HAP-1 (cell line): ENCODE data around the gene FSIP1.

ENCODE experiments used
- DNase-seq, 2 experiments: peaks; one replicate each; pipeline ENCODE4 v3.0.0-alpha.2; 2016 to 2020; ENCODE audit warnings: low spot score in 2 of 2
- H3K27me3 ChIP-seq: fragments of 250-450 bp; sonication (Bioruptor Pico); 2 replicates; pipeline ENCODE4 v1.5.1; 2020; ENCODE audit warnings: low read depth, mild to moderate bottlenecking, moderate library complexity
- H3K36me3 ChIP-seq: fragments of 250-450 bp; sonication (Bioruptor Pico); replicated peaks from 2 replicates; pipeline ENCODE4 v1.5.1; 2020; ENCODE audit warnings: mild to moderate bottlenecking
- H3K4me1 ChIP-seq: fragments of 250-450 bp; sonication (Bioruptor Pico); 2 replicates; pipeline ENCODE4 v1.5.1; 2020; ENCODE audit warnings: mild to moderate bottlenecking
- H3K4me3 ChIP-seq: fragments of 250-450 bp; sonication (Bioruptor Pico); 2 replicates; pipeline ENCODE4 v1.5.1; 2020; ENCODE audit warnings: mild to moderate bottlenecking, moderate library complexity
- H3K9me3 ChIP-seq: fragments of 250-450 bp; sonication (Bioruptor Pico); 2 replicates; pipeline ENCODE4 v1.5.1; 2020; ENCODE audit warnings: mild to moderate bottlenecking, moderate library complexity
- in situ Hi-C: fragments of 300-500 bp; cut with MboI; formaldehyde crosslinking; loops from 3 replicates; pipeline ENCODE4 v1.14.3; 2020; ENCODE audit warnings: low sequenced_read_pairs, inconsistent platforms, mixed read lengths

The FSIP1 gene

GRCh38 chr15:39801641-39802309, 19.1 kb upstream of the FSIP1 start:
- in situ Hi-C loops: loop anchor here (10.0 kb wide), 1 partner anchor 73 kb away; no protein-coding TSS in a partner anchor

DNA sequence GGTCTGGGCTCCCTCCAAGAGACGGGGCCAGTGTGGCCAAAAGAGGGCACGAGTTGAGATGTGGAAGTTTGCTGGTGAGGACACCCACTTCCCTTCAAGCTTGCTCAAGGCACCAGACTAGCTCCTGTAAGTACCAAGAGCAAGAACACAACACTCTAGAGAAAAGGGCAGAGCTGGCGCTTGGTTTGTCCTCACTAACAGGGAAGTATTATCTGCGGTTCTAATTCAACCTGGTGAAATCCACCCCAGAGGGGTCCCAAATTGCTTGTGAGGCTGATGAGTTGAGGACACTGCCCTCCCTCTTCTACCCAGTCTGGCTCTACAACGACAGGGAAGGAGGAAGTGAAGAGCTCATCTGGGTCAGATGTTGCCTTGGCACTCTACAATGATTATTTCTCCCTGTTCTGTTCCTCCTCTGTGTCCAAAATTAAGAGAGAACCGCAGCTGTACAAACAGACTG, 16.9 kb upstream of the FSIP1 start:
- in situ Hi-C loops: loop anchor here (10.0 to 25.0 kb wide), 2 partner anchors 75 to 463 kb away; no protein-coding TSS in a partner anchor
- Histone ChIP-seq H3K4me1 (no peaks in the 10 kb centered on the region), H3K9me3 (no peaks in the 10 kb centered on the region), H3K4me3 (no peak overlapping the region), H3K36me3 (no peaks in the 10 kb centered on the region), H3K27me3 (no peaks in the 10 kb centered on the region)
- no peak for DNase-seq

More at GRCh38 chr15:39801641-39802309, 19.1 kb upstream of the FSIP1 start:
- H3K36me3 ChIP-seq: no peaks in the 10 kb centered on the region
- H3K4me3 ChIP-seq: no peak overlapping the region
- H3K4me1 ChIP-seq: no peaks in the 10 kb centered on the region
- DNase-seq: peak; percentile 16 to 52
- no peaks in the 10 kb centered on the region for H3K9me3 ChIP-seq
- H3K27me3 ChIP-seq: no peaks in the 10 kb centered on the region

DNA sequence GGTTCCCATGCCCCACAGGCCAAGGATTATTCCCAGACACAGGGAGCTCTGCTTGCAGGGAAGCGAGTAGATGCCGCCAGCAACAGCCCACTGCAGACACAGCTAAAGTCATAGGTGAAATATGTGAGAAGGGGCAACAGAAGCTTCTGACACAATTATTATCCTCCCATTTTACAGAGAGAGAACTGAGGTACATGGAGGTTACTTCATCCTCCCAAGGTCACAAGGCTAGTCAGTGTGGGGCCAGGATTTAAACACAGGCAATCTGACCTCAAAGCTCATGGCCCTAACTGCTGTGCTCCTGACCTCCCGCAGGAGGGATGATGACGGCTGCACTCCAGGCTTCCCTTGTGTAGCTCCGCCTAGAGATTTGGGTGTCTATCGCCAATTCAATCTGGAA, 15.7 kb upstream of the FSIP1 start:
- no peak for DNase-seq
- Histone ChIP-seq H3K4me3 (no peak overlapping the region), H3K4me1 (no peaks in the 10 kb centered on the region), H3K9me3 (no peaks in the 10 kb centered on the region), H3K27me3 (no peaks in the 10 kb centered on the region), H3K36me3 (no peaks in the 10 kb centered on the region)
- in situ Hi-C loops: loop anchor here (25.0 kb wide), 1 partner anchor 464 kb away; no protein-coding TSS in a partner anchor

DNA sequence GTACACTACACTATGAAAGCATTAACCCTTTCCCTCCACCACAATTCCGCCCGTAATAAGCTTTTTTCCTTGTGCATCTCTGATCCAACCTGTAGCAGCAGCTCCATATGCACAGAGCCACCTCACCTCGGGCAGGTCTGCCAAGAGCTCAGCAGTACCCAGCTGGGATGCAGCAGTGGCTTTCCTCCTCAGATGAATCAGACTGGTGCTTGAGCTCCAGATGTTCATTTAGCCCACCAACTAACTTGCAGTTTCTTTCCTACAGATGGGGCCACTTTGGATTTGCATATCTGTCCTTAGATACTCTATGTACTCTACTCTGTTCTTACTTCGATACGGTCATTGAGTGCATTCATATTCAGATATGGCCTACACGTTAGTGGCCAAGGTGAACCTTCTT, 14.8 kb upstream of the FSIP1 start:
- DNase-seq: no peak
- H3K9me3 ChIP-seq: no peaks in the 10 kb centered on the region
- in situ Hi-C loops: loop anchor here (25.0 kb wide), 1 partner anchor 465 kb away; no protein-coding TSS in a partner anchor
- H3K4me1 ChIP-seq: no peaks in the 10 kb centered on the region
- no peaks in the 10 kb centered on the region for H3K27me3 ChIP-seq
- no peak overlapping the region for H3K4me3 ChIP-seq
- H3K36me3 ChIP-seq: no peaks in the 10 kb centered on the region

- in situ Hi-C loops: loop anchor here (25.0 kb wide), 1 partner anchor 466 kb away; no protein-coding TSS in a partner anchor
- H3K4me3 ChIP-seq: no peak overlapping the region
These were observed 14.0 kb upstream of the FSIP1 start for GRCh38 chr15:39796601-39797000.

GRCh38 chr15:39795486-39795885, 12.8 kb upstream of the FSIP1 start:
- Histone ChIP-seq H3K27me3 (no peaks in the 10 kb centered on the region), H3K4me1 (no peaks in the 10 kb centered on the region), H3K36me3 (no peaks in the 10 kb centered on the region), H3K4me3 (no peak overlapping the region), H3K9me3 (no peaks in the 10 kb centered on the region)
- in situ Hi-C loops: loop anchor here (25.0 kb wide), 1 partner anchor 467 kb away; no protein-coding TSS in a partner anchor
- no peak for DNase-seq

More at GRCh38 chr15:39796601-39797000, 14.0 kb upstream of the FSIP1 start:
- Histone ChIP-seq H3K36me3 (no peaks in the 10 kb centered on the region), H3K4me1 (no peaks in the 10 kb centered on the region), H3K9me3 (no peaks in the 10 kb centered on the region), H3K27me3 (no peaks in the 10 kb centered on the region)
- DNase-seq: no peak

GRCh38 chr15:39794954-39795353, 12.3 kb upstream of the FSIP1 start:
- Histone ChIP-seq H3K9me3 (no peaks in the 10 kb centered on the region), H3K36me3 (no peaks in the 10 kb centered on the region), H3K4me3 (no peak overlapping the region), H3K4me1 (no peaks in the 10 kb centered on the region), H3K27me3 (no peaks in the 10 kb centered on the region)
- DNase-seq: no peak
- in situ Hi-C loops: loop anchor here (25.0 kb wide), 1 partner anchor 467 kb away; no protein-coding TSS in a partner anchor

GRCh38 chr15:39793923-39794322, 11.3 kb upstream of the FSIP1 start:
- no peaks in the 10 kb centered on the region for H3K27me3 ChIP-seq
- no peaks in the 10 kb centered on the region for H3K4me1 ChIP-seq
- no peak for DNase-seq
- in situ Hi-C loops: loop anchor here (25.0 kb wide), 1 partner anchor 468 kb away; no protein-coding TSS in a partner anchor
- no peak overlapping the region for H3K4me3 ChIP-seq
- H3K36me3 ChIP-seq: no peaks in the 10 kb centered on the region
- H3K9me3 ChIP-seq: no peaks in the 10 kb centered on the region

GRCh38 chr15:39792844-39793335, 10.2 kb upstream of the FSIP1 start:
- Histone ChIP-seq H3K4me1 (no peaks in the 10 kb centered on the region), H3K9me3 (no peaks in the 10 kb centered on the region), H3K36me3 (no peaks in the 10 kb centered on the region), H3K27me3 (no peaks in the 10 kb centered on the region), H3K4me3 (no peak overlapping the region)
- DNase-seq: no peak
- in situ Hi-C loops: loop anchor here (25.0 kb wide), 1 partner anchor 469 kb away; no protein-coding TSS in a partner anchor

GRCh38 chr15:39792025-39792843, 9.6 kb upstream of the FSIP1 start:
- DNase-seq: no peak
- H3K4me1 ChIP-seq: no peaks in the 10 kb centered on the region
- in situ Hi-C loops: loop anchor here (25.0 kb wide), 1 partner anchor 470 kb away; no protein-coding TSS in a partner anchor
- H3K36me3 ChIP-seq: no peaks in the 10 kb centered on the region
- no peak overlapping the region for H3K4me3 ChIP-seq
- no peaks in the 10 kb centered on the region for H3K27me3 ChIP-seq
- no peaks in the 10 kb centered on the region for H3K9me3 ChIP-seq

- H3K9me3 ChIP-seq: no peaks in the 10 kb centered on the region
- no peaks in the 10 kb centered on the region for H3K36me3 ChIP-seq
- in situ Hi-C loops: loop anchor here (10.0 to 25.0 kb wide), 2 partner anchors 215 to 473 kb away; no protein-coding TSS in a partner anchor
- no peak for DNase-seq
- no peak overlapping the region for H3K4me3 ChIP-seq
- no peaks in the 10 kb centered on the region for H3K27me3 ChIP-seq
- H3K4me1 ChIP-seq: peaks cover 11% of the 10 kb centered on the region
These were observed 7.1 kb upstream of the FSIP1 start for GRCh38 chr15:39789736-39790135.

DNA sequence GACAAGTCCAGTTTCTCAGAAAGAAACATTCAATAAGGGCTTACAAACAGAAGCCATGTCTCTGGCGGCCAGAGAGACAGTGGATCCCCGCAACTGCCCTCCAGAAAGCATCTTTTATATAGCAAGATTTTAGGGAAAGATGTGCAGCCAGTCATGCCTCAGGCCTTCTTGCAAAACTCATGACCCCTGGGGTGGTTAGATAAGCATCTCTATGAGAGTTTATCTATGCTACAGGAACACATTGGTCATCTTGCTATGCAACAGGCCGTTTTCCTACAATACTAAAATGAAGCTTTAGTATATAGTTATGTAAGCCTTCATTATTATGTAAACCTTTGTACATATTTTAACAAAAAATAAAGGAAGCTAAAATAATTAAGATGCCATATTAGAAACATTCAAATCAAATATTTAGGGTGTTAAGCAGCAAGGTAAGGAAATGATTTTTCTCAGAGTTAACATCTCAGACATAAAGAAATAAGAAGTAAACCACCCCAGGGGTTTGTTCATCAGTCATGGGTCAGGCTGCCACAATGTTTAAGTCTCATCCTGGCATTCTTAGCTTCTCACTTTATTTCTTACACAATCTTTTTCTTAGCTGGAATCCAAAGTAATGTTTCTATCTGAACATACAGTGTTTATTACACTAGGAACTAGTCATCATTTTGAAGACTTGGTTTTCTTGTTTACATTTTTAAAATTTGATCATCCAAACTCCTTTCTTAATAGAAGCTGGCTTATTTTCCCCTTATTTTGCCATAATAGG, 6.3 kb upstream of the FSIP1 start:
- H3K27me3 ChIP-seq: no peaks in the 10 kb centered on the region
- no peaks in the 10 kb centered on the region for H3K36me3 ChIP-seq
- no peaks in the 10 kb centered on the region for H3K9me3 ChIP-seq
- no peak for DNase-seq
- peaks cover 18% of the 10 kb centered on the region for H3K4me1 ChIP-seq
- no peak overlapping the region for H3K4me3 ChIP-seq
- in situ Hi-C loops: loop anchor here (10.0 to 25.0 kb wide), 2 partner anchors 216 to 473 kb away; no protein-coding TSS in a partner anchor

DNA sequence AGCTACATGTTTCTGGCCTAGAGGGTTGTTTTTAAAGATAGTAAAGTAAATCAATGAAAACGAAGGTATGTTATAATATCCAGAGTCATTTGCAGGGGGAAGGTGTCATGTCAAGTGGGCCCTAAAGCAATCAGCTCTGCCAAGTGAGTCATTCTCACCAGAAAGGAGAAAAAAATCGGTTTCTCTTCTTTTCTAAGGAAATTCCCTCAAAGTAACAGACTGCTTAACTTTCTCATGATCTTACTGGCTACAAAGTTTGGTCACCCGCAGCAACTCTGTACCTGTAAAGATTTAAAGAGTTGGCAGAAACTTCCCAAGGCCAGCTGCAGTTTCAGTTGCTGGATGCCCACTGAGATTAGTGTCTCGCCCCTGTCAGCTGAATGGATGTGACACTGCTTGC, 5.5 kb upstream of the FSIP1 start:
- in situ Hi-C loops: loop anchor here (10.0 to 25.0 kb wide), 2 partner anchors 217 to 474 kb away; no protein-coding TSS in a partner anchor
- Histone ChIP-seq H3K4me3 (no peak overlapping the region), H3K36me3 (no peaks in the 10 kb centered on the region), H3K4me1 (peaks cover 22% of the 10 kb centered on the region), H3K27me3 (no peaks in the 10 kb centered on the region), H3K9me3 (no peaks in the 10 kb centered on the region)
- no peak for DNase-seq
